H9 (cell line): Measurements from ENCODE around the gene OPALIN. TPM values are rescaled to one million over a fixed set of nuclear protein-coding genes. Genes with fewer than 3 reads are reported as not detected.
A peak's percentile ranks its signal among the peaks of the same experiment; 100 is the strongest.
"Not testable (repeated sequence)": the region's sequence is repeated elsewhere in the genome, so short reads cannot be mapped to it uniquely, and the experiment has no call there.

Source experiments
- DNase-seq: peaks from one replicate; pipeline ENCODE4 v3.0.0-alpha.2; 2017
- H2AFZ ChIP-seq: one replicate; pipeline ENCODE4 v1.6.1; 2013; ENCODE audit warnings: mild to moderate bottlenecking, low read length, control low read depth, moderate library complexity
- H2AK5ac ChIP-seq: 2 replicates; pipeline ENCODE4 v1.6.1; 2013; ENCODE audit warnings: low read length, control low read depth, mixed read lengths; ENCODE audit not compliant: insufficient read length
- H2BK120ac ChIP-seq: one replicate; pipeline ENCODE4 v1.6.1; 2013; ENCODE audit warnings: low read depth, mild to moderate bottlenecking, low read length, control low read depth, inconsistent platforms; ENCODE audit not compliant: poor library complexity, severe bottlenecking
- H2BK12ac ChIP-seq: 2 replicates; pipeline ENCODE4 v1.6.1; 2013; ENCODE audit warnings: low read length, control low read depth, mixed read lengths, low read depth; ENCODE audit not compliant: insufficient read length
- H2BK15ac ChIP-seq: 2 replicates; pipeline ENCODE4 v1.6.1; 2013; ENCODE audit warnings: low read depth, low read length, control low read depth
- H2BK20ac ChIP-seq: one replicate; pipeline ENCODE4 v1.6.1; 2013; ENCODE audit warnings: low read depth, mild to moderate bottlenecking, low read length, control low read depth, inconsistent platforms; ENCODE audit not compliant: poor library complexity, severe bottlenecking
- H2BK5ac ChIP-seq: 2 replicates; pipeline ENCODE4 v1.6.1; 2013; ENCODE audit warnings: low read length, control low read depth, mixed read lengths; ENCODE audit not compliant: insufficient read length
- H3K14ac ChIP-seq: 2 replicates; pipeline ENCODE4 v1.6.1; 2013; ENCODE audit warnings: low read length, control low read depth; ENCODE audit not compliant: insufficient read depth
- H3K18ac ChIP-seq: 2 replicates; pipeline ENCODE4 v1.6.1; 2013; ENCODE audit warnings: low read depth, mild to moderate bottlenecking, mixed read lengths, low read length, control low read depth; ENCODE audit not compliant: insufficient read length
- H3K23ac ChIP-seq: 2 replicates; pipeline ENCODE4 v1.6.1; 2013; ENCODE audit warnings: low read length, control low read depth, mixed read lengths, low read depth; ENCODE audit not compliant: insufficient read length
- H3K23me2 ChIP-seq: 2 replicates; pipeline ENCODE4 v1.6.1; 2013; ENCODE audit warnings: low read depth, mild to moderate bottlenecking, mixed read lengths, low read length, control low read depth; ENCODE audit not compliant: insufficient read length, poor library complexity, severe bottlenecking
- H3K27ac ChIP-seq: 2 replicates; pipeline ENCODE4 v1.5.1; 2013; ENCODE audit warnings: low read length, control low read depth, mixed read lengths, low read depth; ENCODE audit not compliant: insufficient read length
- H3K27me3 ChIP-seq: 2 replicates; pipeline ENCODE4 v1.6.1; 2013; ENCODE audit warnings: low read length, control low read depth, inconsistent platforms; ENCODE audit not compliant: insufficient read depth
- H3K4ac ChIP-seq: 2 replicates; pipeline ENCODE4 v1.6.1; 2013; ENCODE audit warnings: low read depth, mild to moderate bottlenecking, control low read depth, inconsistent platforms, low read length, moderate library complexity
- H3K4me1 ChIP-seq: 2 replicates; pipeline ENCODE4 v1.6.1; 2013; ENCODE audit warnings: low read length, control low read depth, inconsistent platforms; ENCODE audit not compliant: insufficient read depth
- H3K4me2 ChIP-seq: 2 replicates; pipeline ENCODE4 v1.6.1; 2013; ENCODE audit warnings: low read length, control low read depth, mixed read lengths; ENCODE audit not compliant: insufficient read length, insufficient read depth
- H3K56ac ChIP-seq: 2 replicates; pipeline ENCODE4 v1.6.1; 2013; ENCODE audit warnings: low read depth, mild to moderate bottlenecking, mixed read lengths, low read length, control low read depth; ENCODE audit not compliant: insufficient read length
- H3K79me1 ChIP-seq: 2 replicates; pipeline ENCODE4 v1.6.1; 2013; ENCODE audit warnings: low read depth, mild to moderate bottlenecking, moderate library complexity, low read length, control low read depth, inconsistent platforms; ENCODE audit not compliant: insufficient read depth, poor library complexity, severe bottlenecking
- H3K79me2 ChIP-seq: 2 replicates; pipeline ENCODE4 v1.6.1; 2013; ENCODE audit warnings: low read length, control low read depth, inconsistent platforms; ENCODE audit not compliant: insufficient read depth
- H3K9ac ChIP-seq: 2 replicates; pipeline ENCODE4 v1.6.1; 2013; ENCODE audit warnings: low read length, control low read depth, mixed read lengths; ENCODE audit not compliant: insufficient read length; ENCODE audit errors: extremely low read depth
- H3K9me3 ChIP-seq: one replicate; pipeline ENCODE4 v1.6.1; 2013; ENCODE audit warnings: low read depth, low read length, inconsistent platforms; ENCODE audit not compliant: control insufficient read depth
- H3T11ph ChIP-seq: one replicate; pipeline ENCODE4 v1.6.1; 2013; ENCODE audit warnings: mild to moderate bottlenecking, low read length, control low read depth, inconsistent platforms
- H4K20me1 ChIP-seq: one replicate; pipeline ENCODE4 v1.6.1; 2013; ENCODE audit not compliant: control insufficient read depth, insufficient read length, insufficient read depth
- H4K5ac ChIP-seq: 2 replicates; pipeline ENCODE4 v1.6.1; 2013; ENCODE audit warnings: low read depth, mild to moderate bottlenecking, mixed read lengths, low read length, control low read depth; ENCODE audit not compliant: insufficient read length
- H4K8ac ChIP-seq: replicated peaks from 2 replicates; pipeline ENCODE4 v1.6.1; 2013; ENCODE audit warnings: low read length, control low read depth, mixed read lengths, low read depth; ENCODE audit not compliant: insufficient read length
- H4K91ac ChIP-seq: 2 replicates; pipeline ENCODE4 v1.6.1; 2013; ENCODE audit warnings: low read depth, mild to moderate bottlenecking, moderate library complexity, mixed read lengths, low read length, control low read depth; ENCODE audit not compliant: insufficient read length
- H3K27ac Mint-ChIP-seq, 3 experiments: 2 replicates in 2 of 3; 3 replicates in 1 of 3; pipeline ENCODE4 v1.8.0; 2020 to 2021; ENCODE audit warnings: mixed read lengths in 3 of 3, mild to moderate bottlenecking in 1 of 3, moderate library complexity in 1 of 3
- H3K27me3 Mint-ChIP-seq: 2 replicates; pipeline ENCODE4 v1.8.0; 2021; ENCODE audit warnings: low read depth, mild to moderate bottlenecking, moderate library complexity, mixed read lengths
- H3K36me3 Mint-ChIP-seq, 3 experiments: 2 replicates in 2 of 3; 3 replicates in 1 of 3; pipeline ENCODE4 v1.8.0; 2020 to 2021; ENCODE audit warnings: low read depth in 3 of 3, mixed read lengths in 3 of 3; ENCODE audit not compliant: insufficient read depth in 1 of 3
- H3K4me1 Mint-ChIP-seq, 2 experiments: 2 replicates each; pipeline ENCODE4 v1.8.0; 2020; ENCODE audit warnings: mixed read lengths in 2 of 2
- H3K4me3 Mint-ChIP-seq, 2 experiments: 2 replicates in 1 of 2; 3 replicates in 1 of 2; pipeline ENCODE4 v1.8.0; 2020 to 2021; ENCODE audit warnings: mild to moderate bottlenecking in 2 of 2, mixed read lengths in 2 of 2, moderate library complexity in 1 of 2
- H3K9me3 Mint-ChIP-seq, 2 experiments: 2 replicates in 1 of 2; 3 replicates in 1 of 2; pipeline ENCODE4 v1.8.0; 2020; ENCODE audit warnings: mild to moderate bottlenecking in 2 of 2, mixed read lengths in 2 of 2, moderate library complexity in 1 of 2
- WGBS: extraction: QIAGEN DNeasy Blood & Tissue Kit; methylation state at CpG from one replicate; pipeline ENCODE4 v1.1.7; 2013; ENCODE audit warnings: missing lambda C conversion rate, low lambda C conversion rate, mixed read lengths; ENCODE audit not compliant: insufficient read length; ENCODE audit errors: extremely low coverage; 5-methylcytosine and 5-hydroxymethylcytosine counted together
- total RNA-seq: library from RNA; stranded (reverse); gene quantifications from 2 replicates; pipeline ENCODE4 v1.2.1, GENCODE V29; 2021
- TF ChIP-seq, protein P1 (sequence below): fragments of 200-600 bp; sonication (generic); conservative IDR thresholded peaks from 3 replicates; pipeline ENCODE4 v1.8.0; 2021; ENCODE audit warnings: antibody characterized with exemption, mild to moderate bottlenecking

Gene OPALIN
- total RNA-seq, 1 experiment from 2014 or later = not detected

DNA sequence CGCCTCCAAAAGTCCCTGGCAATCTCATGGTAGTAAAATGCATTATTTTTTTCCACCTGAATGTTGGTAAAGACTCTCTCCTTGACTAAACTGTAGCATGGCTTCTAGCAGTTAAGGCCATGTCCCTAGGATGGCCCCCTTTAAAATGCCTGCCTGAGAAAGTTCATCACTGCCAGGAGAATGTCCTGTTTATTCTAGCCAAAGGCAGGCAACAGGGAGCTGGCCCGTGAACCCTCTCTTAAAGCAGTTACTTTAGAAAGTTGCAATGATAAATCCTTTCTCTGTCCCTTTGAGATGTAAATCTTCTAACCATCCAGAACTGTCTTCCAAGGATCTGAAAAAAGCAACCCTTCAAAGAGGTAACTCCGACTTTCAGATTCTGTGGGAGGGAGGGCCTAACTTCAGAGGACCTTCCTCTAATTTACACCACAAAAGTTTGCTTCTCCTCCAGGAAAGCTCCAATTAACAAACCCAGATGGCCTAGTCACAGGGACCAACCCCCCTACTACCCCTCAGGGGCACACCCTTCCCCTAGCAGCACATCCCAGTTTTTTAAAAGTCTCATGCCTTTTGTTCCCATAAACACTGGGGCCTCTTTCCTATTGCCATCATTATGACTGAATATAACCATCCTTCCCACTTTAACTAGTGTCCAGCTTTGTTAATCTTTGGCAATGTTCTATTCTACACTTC lies 49.0 kb downstream of the OPALIN start:
- Histone ChIP-seq H3K23ac (no peak overlapping the region), H4K91ac (no peak overlapping the region), H4K5ac (no peak overlapping the region), H3K56ac (no peak overlapping the region), H2BK20ac (no peak overlapping the region), H3K23me2 (no peaks in the 10 kb centered on the region), H3K14ac (no peak overlapping the region), H3K4me2 (peak overlapping the region; percentile 8), H2BK120ac (no peak overlapping the region), H2BK5ac (peak overlapping the region; percentile 98), H3K4me1 (peaks cover 12% of the 10 kb centered on the region; the same call in 1 of the 2 replicates), H2BK15ac (no peak overlapping the region), H4K8ac (no peak overlapping the region), H2AK5ac (no peak overlapping the region), H3K9me3 (no peaks in the 10 kb centered on the region), H3K27ac (peak overlapping the region; percentile 88), H2BK12ac (no peak overlapping the region), H3K18ac (no peak overlapping the region), H3K79me2 (no peaks in the 10 kb centered on the region), H2AFZ (no peak overlapping the region), H3K79me1 (no peaks in the 10 kb centered on the region), H3K9ac (no peak overlapping the region), H3K4ac (no peak overlapping the region), H3T11ph (no peak overlapping the region), H4K20me1 (no peaks in the 10 kb centered on the region), H3K27me3 (no peaks in the 10 kb centered on the region)
- TF ChIP-seq, protein P1, sequence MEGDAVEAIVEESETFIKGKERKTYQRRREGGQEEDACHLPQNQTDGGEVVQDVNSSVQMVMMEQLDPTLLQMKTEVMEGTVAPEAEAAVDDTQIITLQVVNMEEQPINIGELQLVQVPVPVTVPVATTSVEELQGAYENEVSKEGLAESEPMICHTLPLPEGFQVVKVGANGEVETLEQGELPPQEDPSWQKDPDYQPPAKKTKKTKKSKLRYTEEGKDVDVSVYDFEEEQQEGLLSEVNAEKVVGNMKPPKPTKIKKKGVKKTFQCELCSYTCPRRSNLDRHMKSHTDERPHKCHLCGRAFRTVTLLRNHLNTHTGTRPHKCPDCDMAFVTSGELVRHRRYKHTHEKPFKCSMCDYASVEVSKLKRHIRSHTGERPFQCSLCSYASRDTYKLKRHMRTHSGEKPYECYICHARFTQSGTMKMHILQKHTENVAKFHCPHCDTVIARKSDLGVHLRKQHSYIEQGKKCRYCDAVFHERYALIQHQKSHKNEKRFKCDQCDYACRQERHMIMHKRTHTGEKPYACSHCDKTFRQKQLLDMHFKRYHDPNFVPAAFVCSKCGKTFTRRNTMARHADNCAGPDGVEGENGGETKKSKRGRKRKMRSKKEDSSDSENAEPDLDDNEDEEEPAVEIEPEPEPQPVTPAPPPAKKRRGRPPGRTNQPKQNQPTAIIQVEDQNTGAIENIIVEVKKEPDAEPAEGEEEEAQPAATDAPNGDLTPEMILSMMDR = no peak
- Mint-ChIP-seq H3K36me3 (no peaks in the 10 kb centered on the region), H3K4me1 (peaks cover 53 to 57% of the 10 kb centered on the region in 2 experiments), H3K27me3 (no peaks in the 10 kb centered on the region), H3K27ac (peak overlapping the region; percentile 97 to 99 (median 99)), H3K9me3 (no peaks in the 10 kb centered on the region), H3K4me3 (peak overlapping the region; percentile 25 to 47)
- no CpG with 5 or more reads among the region's 3 CpGs for WGBS
- DNase-seq = peak; percentile 92

DNA sequence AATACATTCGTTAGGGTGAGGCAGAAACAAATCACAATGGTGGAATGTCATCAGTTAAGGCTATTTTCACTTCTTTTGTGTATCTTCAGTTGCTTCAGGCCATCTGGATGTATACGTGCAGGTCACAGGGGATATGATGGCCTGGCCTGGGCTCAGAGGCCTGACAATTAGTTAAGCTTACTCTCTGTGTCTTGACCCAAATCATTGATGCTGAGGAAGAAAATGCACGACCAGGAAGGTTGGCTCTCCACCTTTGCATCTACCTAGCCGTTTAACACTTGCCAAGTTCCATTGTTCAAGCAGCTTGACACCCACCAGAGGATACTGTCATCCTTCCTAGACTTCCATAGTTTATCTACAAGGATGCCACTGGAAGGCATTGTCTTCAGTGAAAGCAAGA lies 49.9 kb downstream of the OPALIN start:
- not testable (repeated sequence) for H2BK120ac ChIP-seq, H3K27me3 ChIP-seq, H4K91ac ChIP-seq, H3K9me3 ChIP-seq, H3K79me1 ChIP-seq, H2AK5ac ChIP-seq, H3K9me3 Mint-ChIP-seq, H3K14ac ChIP-seq, H3K4me3 Mint-ChIP-seq, H3K56ac ChIP-seq, H3T11ph ChIP-seq, H2BK15ac ChIP-seq, H3K4ac ChIP-seq, H3K36me3 Mint-ChIP-seq, H3K4me2 ChIP-seq, H4K20me1 ChIP-seq, H3K79me2 ChIP-seq, DNase-seq, H3K23me2 ChIP-seq, H3K18ac ChIP-seq, H3K27me3 Mint-ChIP-seq, H4K8ac ChIP-seq, H4K5ac ChIP-seq, H3K9ac ChIP-seq, H2AFZ ChIP-seq, H3K23ac ChIP-seq, H2BK5ac ChIP-seq, H2BK20ac ChIP-seq, H2BK12ac ChIP-seq
- Histone ChIP-seq H3K4me1 (peaks cover 12% of the 10 kb centered on the region; the same call in 1 of the 2 replicates), H3K27ac (peak overlapping the region; percentile 87)
- peaks cover 53 to 57% of the 10 kb centered on the region in 2 experiments for H3K4me1 Mint-ChIP-seq
- H3K27ac Mint-ChIP-seq = peak overlapping the region; percentile 21 to 85 (median 73); a peak in 6 of 7 replicates
- WGBS = no CpG with 5 or more reads among the region's 4 CpGs
